ENCODE measurements around the gene PHKA2.

Gene PHKA2

DNA sequence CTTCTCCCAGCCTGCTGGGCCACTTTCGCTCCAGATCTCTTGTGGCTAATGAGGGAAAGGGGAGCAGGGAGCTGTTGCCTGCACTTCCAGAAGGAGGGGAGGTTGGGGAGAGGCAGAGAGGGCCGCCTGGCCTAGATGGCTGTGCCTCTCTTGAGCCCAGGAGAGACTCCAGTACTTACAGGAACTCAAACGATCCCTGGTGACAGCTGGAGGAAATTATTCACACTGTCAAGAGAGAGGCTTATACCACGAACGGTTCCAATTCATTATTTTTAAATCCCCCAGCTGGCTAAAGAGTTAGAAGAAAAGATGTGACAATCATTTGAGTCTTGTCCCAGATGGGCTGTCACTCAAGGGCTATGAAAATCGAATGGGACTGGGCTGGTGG, 96.1 kb downstream of the PHKA2 start:
- DNase-seq, result no peak

DNA sequence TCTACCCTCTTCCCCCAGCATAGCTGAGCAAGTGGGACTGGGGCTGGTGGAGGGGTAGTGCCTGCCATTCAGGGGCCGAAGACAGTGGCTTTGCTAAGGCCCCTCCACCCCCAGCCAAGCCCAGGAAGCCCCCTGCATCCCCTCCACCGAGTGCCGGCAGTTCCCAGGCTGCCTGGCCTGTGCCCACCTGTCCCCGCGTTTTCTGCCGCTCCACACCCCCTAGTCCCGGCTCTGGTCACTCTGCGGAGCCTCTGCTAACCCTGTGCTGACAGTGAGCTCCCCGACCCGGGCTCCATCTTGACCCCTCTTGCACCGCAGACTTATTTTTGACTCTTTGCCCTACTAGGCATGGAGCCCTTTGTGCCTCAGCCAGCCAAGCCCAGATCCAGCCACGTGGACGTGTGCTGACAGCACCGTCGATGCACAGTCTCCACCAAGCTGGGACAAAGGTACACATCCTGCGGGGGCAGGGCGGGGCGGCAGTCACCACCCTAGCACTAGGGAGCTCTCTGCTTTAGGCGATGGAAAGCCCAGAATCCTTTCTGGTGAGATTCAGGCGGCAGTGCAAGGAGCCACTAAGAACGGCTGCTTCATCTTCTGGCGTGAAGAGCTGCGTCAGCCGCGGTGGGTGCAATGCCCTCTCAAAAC, 96.6 kb downstream of the PHKA2 start:
- no peak for DNase-seq

DNA sequence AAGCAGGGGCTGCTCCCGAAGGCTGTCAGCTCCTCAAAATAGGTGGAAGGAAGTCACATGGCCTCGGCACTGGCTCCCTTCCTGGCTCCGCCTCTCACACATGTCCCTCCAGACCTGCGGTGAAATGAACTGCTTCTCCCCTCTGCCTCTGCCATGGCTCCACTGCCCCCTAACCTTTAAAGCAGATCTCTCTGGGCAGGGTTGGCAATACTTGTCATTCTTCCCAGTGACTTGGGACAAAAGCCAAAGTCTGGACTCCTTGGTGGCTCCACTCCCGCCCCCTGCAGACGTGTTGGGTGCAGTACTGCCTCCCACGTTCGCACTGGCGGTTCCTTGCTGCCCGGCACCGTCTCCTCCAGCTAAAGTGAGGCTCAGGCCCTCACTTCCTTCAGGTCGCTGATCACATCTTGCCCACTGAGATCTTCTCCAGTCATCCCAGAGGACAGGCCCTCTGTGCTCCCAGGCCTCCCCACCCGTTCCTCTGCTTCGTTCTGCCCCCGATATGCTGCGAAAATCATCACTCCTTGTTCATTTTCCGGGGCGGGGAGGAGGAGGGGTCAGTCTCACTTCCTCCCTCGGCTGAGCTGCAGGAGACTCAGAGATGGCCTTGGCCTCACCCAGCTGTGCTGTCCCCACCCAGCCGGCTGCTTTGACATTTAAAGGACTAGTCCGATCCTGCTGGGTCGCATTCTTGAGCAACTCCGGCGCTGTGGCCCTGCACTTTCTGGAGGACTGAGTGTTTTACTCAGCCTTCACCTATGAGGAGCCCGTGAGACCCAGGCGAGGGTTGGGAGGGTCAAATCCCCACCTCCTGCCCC, 97.4 kb downstream of the PHKA2 start:
- peak; percentile 31 for DNase-seq

DNA sequence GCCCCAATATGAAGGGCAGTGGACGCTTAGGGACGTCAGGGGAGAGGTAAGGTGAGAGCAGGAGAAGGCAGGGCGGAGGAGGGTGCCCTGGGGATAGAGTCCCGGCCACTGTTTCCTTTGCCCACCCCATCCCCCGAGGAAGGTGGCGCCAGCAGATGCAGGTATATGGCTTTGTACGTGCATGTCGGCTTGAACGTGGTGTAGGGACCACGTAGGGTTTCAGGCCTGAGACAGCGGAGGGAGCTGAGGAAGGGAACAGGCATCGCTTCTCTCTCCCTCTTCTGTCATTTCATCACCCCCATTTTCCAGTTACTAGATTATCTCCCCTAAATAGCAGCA, 97.9 kb downstream of the PHKA2 start:
- DNase-seq, result no peak

DNA sequence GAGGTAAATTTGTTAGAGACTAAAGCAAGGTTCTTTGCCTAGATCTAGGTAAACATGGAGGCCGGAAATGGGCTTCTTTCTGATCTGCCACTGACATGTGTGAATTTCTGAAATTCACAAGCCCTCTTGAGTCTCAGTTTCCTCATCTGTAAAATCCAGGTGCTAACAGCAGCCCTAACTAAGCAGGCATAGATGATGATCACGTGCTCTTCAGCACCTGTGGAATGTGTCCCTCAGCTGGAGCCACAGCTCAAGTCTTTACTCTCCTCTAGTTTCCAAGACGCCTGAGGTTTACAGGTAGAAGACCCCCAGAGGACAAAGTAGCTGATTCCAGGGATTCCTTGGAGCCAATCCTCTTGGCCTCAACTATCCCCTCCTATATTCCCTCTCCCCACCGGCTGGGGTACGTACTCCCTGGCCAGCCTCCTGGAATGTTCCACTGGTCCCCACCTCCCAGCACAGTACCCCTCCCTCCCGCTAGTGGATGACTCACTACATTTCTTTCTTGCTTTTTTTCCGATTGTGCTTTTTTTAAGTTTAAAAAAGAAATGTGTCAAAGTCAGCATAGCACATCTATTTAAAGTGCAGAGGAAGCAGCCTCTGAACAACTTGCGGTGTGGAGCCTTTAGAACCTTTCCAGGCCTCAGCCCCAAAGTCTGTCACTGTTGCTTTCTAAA, 98.4 kb downstream of the PHKA2 start:
- DNase-seq, result peak; percentile 18

DNA sequence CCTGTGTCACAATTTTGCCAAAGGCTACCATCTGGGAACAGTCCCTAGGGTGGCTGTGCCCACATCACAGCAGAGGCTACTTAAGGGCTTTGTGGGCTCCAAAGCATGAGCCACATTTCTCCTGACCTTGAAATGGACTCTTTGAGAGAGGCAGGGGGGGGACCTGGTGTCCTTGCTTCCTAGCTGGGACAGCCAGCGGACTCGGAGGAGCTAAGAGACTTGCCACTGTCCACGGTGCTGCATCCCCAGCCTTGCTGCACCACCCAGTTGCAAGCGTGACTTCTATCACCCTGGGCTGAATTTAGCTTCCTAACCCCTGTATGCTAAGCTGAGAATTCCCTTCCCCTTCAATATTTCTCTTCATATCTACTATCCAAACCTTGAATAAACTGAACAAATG, 99.0 kb downstream of the PHKA2 start:
- no peak for DNase-seq

DNA sequence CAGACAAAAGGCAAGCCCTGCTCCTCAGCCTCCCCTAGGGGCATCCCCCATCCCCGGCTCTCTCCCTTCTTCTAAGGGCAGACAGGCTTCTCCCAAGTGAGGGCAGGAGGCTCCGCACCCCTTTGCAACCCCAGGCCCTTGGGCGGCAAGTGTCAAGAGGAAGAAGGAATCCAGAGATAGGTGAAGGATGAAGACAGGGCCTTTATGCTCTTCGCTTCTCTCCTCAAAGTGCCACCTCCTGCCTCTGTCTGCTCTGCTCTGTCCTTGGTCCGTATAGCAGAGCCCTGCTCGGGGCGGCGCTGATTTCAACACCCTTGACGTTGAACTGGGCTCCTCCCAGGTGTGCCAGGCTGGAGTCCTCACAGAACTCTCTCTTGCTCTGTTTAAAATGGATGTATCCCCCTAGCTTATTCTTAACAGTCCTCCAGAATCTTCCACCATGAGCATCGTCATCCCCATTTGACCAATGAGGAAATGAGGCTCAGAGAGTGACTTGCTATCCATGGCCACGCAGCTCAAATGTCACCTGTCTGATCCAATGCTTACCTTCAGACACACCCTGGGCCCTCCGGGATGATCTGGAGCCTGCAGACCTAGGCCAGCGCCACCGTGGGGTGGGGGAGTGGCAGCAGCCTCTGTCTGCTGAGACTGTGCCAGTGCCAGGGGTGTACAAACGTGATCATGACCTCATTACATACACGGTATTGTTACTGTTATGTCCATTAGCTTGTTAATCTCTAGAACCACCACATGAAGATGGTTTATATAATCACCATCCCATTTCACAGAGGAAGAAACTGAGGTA, 99.8 kb downstream of the PHKA2 start:
- DNase-seq, result no peak

DNA sequence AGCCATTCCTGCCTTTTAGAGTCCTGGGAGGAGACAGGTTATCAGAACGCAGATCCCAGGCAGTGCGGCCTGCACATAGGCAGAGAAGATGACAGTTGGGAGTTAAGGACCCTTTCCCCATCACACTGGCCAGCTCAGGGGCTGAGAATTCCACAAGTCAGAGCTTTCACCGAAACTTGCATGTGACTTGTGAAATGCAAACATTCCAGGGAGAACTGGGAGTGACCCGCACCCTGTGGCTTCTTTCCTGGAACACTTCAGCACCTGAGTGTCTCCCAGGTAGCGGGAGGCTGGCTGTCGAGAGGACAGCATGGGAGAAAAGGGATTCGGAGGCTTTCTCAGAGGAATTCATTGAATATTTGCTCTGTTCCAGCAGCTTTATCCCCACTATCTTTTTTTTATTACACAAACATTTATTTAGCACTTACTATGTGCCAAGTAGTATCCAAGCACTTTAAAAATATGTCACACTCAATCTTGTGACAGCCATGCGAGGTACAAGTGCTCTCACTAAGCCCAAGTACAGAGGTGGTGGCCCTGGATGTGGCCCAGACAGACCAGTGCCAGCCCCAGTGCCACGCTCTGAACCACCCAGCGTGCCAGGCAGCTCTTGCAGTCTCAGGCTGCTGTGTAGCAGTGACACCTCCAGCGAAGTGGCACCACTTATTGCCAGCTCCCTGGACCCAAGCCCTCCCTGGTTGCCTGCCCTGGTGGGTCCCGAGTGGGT, 100.5 kb downstream of the PHKA2 start:
- DNase-seq, result no peak

DNA sequence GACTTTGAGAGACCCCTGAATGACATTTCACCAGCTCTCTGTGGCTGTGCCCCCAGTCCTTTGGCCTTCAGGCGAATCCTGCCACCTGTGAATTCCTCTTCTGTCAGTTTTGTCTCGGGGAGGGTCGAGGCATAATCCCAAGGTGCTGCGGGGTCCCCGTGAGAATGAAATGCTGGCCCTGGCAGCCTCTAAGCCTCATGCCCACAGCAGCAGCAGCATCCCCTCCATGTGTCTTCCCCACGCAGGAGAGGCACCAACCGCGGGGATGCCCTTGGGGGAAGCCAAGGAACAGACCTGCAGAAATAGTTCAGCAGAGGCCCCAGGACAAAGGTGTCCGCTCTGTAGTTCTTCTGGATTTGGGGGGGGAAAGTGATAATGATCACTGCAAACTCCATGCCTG, 104.8 kb downstream of the PHKA2 start:
- DNase-seq, result no peak

DNA sequence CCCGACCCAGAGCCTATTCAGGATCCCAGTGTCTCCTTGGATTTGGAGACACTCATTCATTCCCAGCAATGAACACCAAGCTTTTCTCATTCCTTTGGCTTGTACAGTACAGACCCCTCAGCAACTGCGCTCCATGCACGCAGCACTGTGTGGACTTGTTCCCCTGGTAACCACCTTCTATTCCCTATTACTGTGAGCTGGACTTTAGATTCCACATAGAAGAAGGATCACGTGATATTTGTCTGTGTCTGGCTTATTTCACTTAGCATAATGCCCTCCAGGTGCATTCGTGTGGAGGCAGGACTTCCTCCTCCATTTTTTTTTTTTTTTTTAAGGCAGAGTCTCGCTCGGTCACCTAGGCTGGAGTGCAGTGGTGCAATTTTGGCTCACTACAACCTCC, 106.4 kb downstream of the PHKA2 start:
- no peak for DNase-seq

DNA sequence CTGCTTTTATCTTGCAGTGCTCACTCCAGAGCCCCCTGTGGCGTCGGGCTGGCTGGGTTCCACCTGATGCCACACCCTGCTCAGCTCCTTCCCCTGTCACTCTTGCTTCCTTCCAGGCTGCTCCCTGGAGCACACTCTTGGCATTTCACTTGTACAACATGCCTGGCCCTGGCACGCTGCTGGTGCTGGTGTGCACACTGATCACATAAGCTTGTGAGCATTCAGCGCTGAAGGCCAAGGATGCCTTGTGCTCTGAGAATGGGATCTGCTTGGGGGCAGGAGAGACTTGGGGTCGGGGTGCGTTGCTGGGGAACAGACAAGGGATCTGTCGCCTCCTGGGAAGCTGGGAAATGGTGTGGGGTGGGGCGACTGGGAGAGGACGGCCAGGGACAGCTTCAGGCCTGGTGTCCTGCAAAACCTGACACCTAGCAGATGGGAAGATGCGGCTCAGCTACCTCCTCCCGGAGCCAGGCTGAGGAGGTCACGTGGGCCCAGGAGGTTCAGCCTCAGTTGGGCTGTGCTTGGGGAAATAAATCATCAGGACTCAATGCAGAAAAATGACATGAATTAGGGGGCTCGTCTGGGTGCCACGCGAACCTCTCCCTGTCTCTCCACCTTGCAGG, 108.5 kb downstream of the PHKA2 start:
- no peak for DNase-seq

DNA sequence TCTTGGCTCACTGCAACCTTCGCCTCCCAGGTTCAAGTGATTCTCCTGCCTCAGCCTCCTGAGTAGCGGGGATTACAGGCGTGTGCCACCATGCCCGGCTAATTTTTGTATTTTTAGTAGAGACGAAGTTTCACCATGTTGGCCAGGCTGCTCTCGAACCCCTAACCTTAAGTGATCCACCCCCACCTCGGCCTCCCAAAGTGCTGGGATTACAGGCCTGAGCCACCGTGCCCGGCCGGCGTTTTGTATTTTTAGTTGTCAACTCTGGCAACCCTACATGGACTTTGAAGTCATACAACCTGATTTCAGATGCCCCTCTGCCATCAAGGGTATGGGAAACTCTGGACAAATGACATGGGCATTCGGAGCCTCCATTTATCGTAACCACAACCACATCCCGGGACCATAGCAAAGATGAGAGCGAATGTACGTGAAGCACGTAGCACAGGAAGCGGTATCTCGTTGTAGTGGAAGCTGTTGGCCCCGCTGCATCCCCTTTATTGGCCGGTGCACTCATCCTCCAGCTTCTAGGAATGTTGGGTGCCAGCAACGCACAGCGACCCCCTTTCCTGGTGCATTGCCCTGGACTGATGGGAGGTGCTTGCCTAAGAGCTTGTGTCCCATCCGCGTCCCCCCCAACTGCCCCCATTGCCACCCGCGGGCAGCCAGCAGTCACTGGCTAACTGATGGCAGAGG, 109.2 kb downstream of the PHKA2 start:
- DNase-seq, result no peak

DNA sequence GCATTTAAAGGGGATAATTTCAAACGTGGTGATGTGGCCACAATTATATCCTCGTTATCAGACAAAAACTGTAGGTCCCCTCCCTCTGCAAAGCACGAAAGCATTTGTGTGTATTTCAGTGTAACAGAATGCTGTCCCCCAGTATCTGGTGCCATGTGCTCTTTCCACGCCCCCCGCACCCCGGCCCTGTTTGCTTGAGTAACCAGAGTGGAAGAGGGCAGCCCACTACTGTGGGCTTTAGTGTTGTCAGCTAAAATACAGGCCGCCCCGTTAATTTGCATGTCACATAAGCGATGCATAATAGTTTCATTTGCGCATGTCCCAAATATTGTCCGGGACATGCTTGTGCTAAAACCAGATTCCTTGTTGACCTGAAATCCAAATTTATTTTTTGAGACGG, 110.1 kb downstream of the PHKA2 start:
- no peak for DNase-seq

DNA sequence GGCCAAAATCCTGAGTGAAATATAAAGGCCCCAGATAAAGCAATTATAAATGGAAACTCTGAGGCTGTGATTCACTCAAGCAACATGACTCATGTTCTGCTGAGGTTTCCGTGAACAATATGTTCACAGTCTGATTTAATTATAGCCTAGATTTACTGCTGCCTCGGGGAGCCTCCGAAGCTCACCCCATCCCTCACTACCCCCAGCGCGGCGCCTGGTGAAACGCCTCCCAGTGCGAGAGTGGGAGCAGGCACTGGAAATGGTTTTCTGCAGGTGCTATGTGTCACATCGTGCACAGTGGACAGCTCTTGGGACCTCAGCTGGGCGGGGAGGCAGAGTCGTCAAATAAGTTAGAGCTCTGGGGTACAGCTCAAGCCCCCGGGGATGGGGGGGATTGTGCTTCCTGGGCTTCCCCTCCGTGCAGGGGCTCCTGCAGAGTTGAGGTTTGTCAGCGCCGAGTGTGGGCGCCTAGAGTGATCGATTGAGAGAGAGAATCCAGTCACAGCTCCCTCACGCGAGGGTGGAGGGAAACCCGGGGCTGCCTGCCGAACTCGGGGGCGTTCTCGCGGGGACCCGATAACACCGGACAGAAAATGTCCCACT, 110.6 kb downstream of the PHKA2 start:
- DNase-seq, result no peak

DNA sequence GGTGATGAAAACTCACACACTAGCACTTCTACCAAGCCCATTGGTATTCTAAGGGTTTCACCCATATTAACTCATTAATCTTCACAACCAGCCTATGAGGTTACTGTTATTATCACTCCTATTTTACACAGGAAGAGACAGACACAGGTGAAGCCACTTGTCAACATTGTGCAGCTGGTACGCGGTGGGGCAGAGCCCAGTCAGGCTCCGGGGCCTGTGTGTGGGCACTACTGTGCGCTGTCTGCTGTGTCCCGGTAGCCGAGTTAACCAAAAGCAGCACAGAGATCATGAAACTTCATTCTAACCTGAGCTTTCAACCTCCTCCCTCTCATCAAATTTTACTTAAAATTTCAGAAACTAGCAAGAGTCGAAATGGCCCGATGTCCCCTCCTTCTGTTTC, 111.3 kb downstream of the PHKA2 start:
- no peak for DNase-seq

DNA sequence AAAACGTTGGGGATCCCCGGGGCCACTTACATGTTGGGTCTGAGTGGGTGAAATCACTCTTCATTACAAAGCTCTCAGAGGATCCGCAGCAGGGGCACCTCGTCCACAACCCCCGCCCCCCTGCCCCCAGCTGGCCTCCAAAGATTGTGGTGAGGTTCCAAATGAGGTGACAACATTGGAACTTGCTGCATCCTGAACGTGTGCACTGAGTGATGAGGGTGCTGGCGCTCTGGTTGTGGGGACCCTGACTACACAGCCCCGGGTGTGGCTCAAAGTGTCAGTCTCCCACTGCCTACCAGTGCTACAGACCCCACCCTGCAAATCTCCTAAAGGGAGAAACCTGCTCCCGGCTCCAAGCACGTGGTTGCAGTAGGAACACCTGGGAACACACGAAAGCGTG, 111.9 kb downstream of the PHKA2 start:
- DNase-seq, result no peak

DNA sequence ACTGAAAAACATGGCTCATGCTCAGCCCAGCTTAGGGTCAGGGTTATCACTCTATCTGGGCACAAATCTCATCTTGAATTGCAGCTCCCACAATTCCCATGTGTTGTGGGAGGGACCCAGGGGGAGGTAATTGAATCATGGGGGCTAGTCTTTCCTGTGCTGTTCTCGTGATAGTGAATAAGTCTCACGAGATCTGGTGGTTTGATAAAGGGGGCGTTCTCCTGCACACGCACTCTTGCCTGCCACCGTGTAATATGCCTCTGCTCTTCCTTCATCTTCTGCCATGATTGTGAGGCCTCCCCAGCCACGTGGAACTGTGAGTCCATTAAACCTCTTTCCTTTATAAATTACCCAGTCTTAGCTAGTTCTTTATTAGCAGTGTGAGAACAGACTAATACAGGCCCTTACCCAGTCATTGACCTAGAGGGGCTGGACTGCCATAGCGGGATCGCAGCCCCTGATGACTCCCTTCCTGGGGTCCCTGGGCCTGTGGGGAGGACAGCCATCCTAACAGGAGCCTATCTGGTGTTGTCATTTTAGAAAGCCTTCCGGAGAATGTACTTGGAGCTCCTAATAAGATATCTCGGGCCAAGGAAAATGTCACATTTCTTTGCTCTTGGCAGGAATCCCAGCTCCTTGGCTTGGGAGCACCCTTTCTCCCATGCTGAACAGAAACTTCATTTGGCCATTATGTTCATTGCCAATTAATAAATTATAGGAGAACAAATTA, 112.6 kb downstream of the PHKA2 start:
- DNase-seq, result no peak

DNA sequence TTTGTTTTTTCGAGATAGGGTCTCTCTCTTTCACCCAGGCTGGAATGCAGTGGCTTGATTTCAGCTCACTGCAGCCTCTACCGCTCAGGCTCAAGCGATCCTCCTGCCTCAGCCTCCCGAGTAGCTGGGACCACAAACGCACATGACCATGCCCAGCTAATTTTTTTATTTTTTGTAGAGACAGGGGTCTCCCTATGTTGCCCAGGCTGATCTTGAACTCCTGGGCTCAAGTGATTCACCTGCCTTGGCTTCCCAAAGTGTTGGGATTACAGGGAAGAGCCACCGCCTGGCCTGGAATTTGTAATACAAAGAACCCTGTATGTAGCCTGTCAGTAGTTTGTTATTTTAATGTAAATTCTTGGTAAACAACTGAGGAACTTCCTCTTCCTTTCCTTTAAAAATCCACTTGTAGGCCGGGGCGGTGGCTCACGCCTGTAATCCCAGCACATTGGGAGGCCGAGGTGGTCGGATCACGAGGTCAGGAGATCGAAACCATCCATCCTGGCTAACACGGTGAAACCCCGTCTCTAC, 119.5 kb downstream of the PHKA2 start:
- no peak for DNase-seq

DNA sequence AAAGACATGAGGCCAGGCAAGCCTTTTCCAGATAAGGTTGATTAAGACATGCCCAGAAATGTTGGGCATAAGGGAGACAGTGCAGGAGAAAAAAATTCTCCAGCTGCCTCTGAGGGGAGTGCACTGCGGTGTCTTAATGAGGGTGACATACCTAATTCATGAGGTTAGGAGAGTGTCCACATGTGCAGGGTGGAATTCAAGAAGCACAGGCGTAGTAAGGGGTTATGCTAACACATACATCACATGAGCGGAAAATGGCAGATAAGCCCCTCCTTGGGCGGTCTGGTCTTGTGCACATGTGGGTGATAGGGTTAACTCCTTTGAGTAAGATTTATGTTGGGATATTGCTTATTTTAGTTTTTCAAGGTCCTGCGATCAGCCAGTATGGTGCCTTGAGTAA, 122.4 kb downstream of the PHKA2 start:
- no peak for DNase-seq

DNA sequence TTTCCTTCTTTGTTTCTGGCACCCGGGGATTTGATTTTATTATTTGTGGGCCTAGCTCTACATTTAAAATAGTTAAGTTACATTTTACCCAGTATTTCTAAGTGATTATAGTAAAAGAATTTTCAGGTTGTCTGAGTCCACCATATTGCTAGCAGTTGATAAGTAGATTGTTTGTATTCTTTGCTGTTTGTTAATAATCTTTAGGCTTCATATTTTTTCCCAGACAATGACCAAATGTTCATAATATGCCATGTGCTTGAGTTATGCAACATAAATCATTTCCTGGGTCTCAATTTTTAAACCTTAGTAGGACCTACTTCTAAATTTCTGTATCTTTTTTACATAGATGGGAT, 127.3 kb downstream of the PHKA2 start:
- DNase-seq, result no peak

All from CD4-positive, alpha-beta T cell treated with Interleukin-4 for 4 hours (primary cell).